ENCODE data around the gene MYO1G.
A peak's percentile ranks its signal among the peaks of the same experiment; 100 is the strongest.
"Not testable (repeated sequence)": the region's sequence is repeated elsewhere in the genome, so short reads cannot be mapped to it uniquely, and the experiment has no call there.

Gene MYO1G

GRCh38 chr7:44936322-44936721, 42.5 kb downstream of the MYO1G start:
- H3K4me3 ChIP-seq (replicated peaks in 1 of 2; ENCODE audit: low read depth in 2 of 2, low read length in 2 of 2): no peak overlapping the region
- no peak for DNase-seq (ENCODE audit: low read depth in 2 of 2)
- no peak for TF ChIP-seq CTCF (IDR thresholded peaks at IDR 0.05; ENCODE audit: low read depth, low read length)

DNA sequence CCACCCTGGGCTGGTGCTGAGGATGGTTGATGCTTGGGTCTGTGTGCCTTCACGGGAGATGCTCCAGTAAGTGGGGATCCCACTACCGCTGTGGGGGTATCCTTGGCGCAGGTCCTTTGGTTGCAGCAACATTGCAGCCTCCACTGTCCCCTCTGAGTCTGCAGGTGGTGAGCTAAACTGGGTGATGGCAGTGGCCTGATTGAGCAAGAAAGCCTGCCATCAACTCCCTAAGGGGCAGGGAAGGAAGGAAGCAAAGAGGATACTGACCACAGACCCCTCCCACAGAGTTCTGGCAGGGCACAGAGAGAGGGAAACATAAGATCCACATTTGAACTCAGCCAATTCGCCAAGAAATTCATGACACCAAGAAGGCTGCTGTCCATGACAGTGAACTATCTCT, 43.2 kb downstream of the MYO1G start:
- H3K4me3 ChIP-seq (replicated peaks in 1 of 2; ENCODE audit: low read depth in 2 of 2, low read length in 2 of 2): no peak overlapping the region
- no peak for TF ChIP-seq CTCF (IDR thresholded peaks at IDR 0.05; ENCODE audit: low read depth, low read length)
- no peak for DNase-seq (ENCODE audit: low read depth in 2 of 2)

GRCh38 chr7:44935016-44935415, 43.8 kb downstream of the MYO1G start:
- no peak for DNase-seq (ENCODE audit: low read depth in 2 of 2)
- TF ChIP-seq CTCF (IDR thresholded peaks at IDR 0.05; ENCODE audit: low read depth, low read length): no peak
- no peak overlapping the region for H3K4me3 ChIP-seq (replicated peaks in 1 of 2; ENCODE audit: low read depth in 2 of 2, low read length in 2 of 2)

GRCh38 chr7:44934510-44934909, 44.3 kb downstream of the MYO1G start:
- not testable (repeated sequence) for H3K4me3 ChIP-seq (replicated peaks in 1 of 2; ENCODE audit: low read depth in 2 of 2, low read length in 2 of 2); DNase-seq (ENCODE audit: low read depth in 2 of 2)

GRCh38 chr7:44930921-44931320, 47.9 kb downstream of the MYO1G start:
- DNase-seq (ENCODE audit: low read depth in 2 of 2): no peak
- TF ChIP-seq CTCF (IDR thresholded peaks at IDR 0.05; ENCODE audit: low read depth, low read length): no peak
- no peak overlapping the region for H3K4me3 ChIP-seq (replicated peaks in 1 of 2; ENCODE audit: low read depth in 2 of 2, low read length in 2 of 2)

GRCh38 chr7:44922351-44922694, 56.5 kb downstream of the MYO1G start:
- no peak for TF ChIP-seq CTCF (IDR thresholded peaks at IDR 0.05; ENCODE audit: low read depth, low read length)
- no peak for DNase-seq (ENCODE audit: low read depth in 2 of 2)
- no peak overlapping the region for H3K4me3 ChIP-seq (replicated peaks in 1 of 2; ENCODE audit: low read depth in 2 of 2, low read length in 2 of 2)

GRCh38 chr7:44921607-44922350, 57.0 kb downstream of the MYO1G start:
- peak; percentile 85 for TF ChIP-seq CTCF (IDR thresholded peaks at IDR 0.05; ENCODE audit: low read depth, low read length)
- DNase-seq (ENCODE audit: low read depth in 2 of 2): peak; percentile 78 to 82

More at GRCh38 chr7:44921607-44922350, 57.0 kb downstream of the MYO1G start:
- H3K4me3 ChIP-seq (replicated peaks in 1 of 2; ENCODE audit: low read depth in 2 of 2, low read length in 2 of 2): no peak overlapping the region
